Adrenal gland (tissue), 5 donors: ENCODE measurements around the gene MITF.

Experiments
- CTCF ChIP-seq, 6 experiments: fragments of 450-650 bp in 4 of 6; fragments of 200-600 bp in 2 of 6; sonication (generic) in 1 of 6; IDR thresholded peaks; 1 replicate in 5 of 6; 2 replicates in 1 of 6; pipeline versions ENCODE4 v1.5.1 to v1.8.0; 2016 to 2021; ENCODE audit warnings: antibody characterized with exemption in 6 of 6, mild to moderate bottlenecking in 2 of 6, moderate library complexity in 1 of 6
- POLR2A ChIP-seq, 2 donors: fragments of 450-650 bp; IDR thresholded peaks; one replicate each; pipeline ENCODE4 v1.6.1; 2017; ENCODE audit warnings: antibody characterized with exemption in 2 of 2, mild to moderate bottlenecking in 2 of 2, moderate library complexity in 1 of 2
- donor health status: DM: no; HTN: no; CAD: no.

GRCh38 chr3:69855436-69856162, 116.3 kb downstream of the MITF start:
- TF ChIP-seq CTCF (IDR thresholded peaks at IDR 0.05) (peak; percentile 22 to 52 (median 34)), POLR2A (IDR thresholded peaks at IDR 0.05) (no peak)
